Measurements from ENCODE around the gene ZNF219. TPM values are rescaled to one million over a fixed set of nuclear protein-coding genes. Genes with fewer than 3 reads are reported as not detected.

ZNF219 gene
- total and polyA plus RNA-seq, 2 of the 13 experiments (the other 11 are each of a cell fraction or from before 2014, with no cell fraction given): 34.5 to 36.6 TPM

- no peak; the same call in 1 of the 2 replicates for TF ChIP-seq HOXA3 (CRISPR knock-in tag; IDR thresholded peaks at IDR 0.05)
- TF ChIP-seq FOXP4 (CRISPR knock-in tag; IDR thresholded peaks at IDR 0.05): no peak
- TF ChIP-seq AGO1 (IDR thresholded peaks at IDR 0.05; ENCODE audit: low read depth, low read length, poor library complexity, severe bottlenecking): peak; percentile 62
- no peak for TF ChIP-seq ZNF468 (CRISPR knock-in tag; IDR thresholded peaks at IDR 0.05)
- TF ChIP-seq, protein P1, sequence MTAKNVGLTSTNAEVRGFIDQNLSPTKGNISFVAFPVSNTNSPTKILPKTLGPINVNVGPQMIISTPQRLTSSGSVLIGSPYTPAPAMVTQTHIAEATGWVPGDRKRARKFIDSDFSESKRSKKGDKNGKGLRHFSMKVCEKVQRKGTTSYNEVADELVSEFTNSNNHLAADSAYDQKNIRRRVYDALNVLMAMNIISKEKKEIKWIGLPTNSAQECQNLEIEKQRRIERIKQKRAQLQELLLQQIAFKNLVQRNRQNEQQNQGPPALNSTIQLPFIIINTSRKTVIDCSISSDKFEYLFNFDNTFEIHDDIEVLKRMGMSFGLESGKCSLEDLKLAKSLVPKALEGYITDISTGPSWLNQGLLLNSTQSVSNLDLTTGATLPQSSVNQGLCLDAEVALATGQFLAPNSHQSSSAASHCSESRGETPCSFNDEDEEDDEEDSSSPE (CRISPR knock-in tag; IDR thresholded peaks at IDR 0.05): no peak
- no peak for TF ChIP-seq HNRNPLL (IDR thresholded peaks at IDR 0.05; ENCODE audit: low read depth, low read length, poor library complexity, severe bottlenecking)
- TF ChIP-seq ZFP91 (CRISPR knock-in tag; IDR thresholded peaks at IDR 0.05; ENCODE audit: borderline replicate concordance): peak; percentile 19; the same call in 1 of the 2 replicates
- TF ChIP-seq CREM (IDR thresholded peaks at IDR 0.05): no peak
- TF ChIP-seq CREM (CRISPR knock-in tag; IDR thresholded peaks at IDR 0.05): no peak
- TF ChIP-seq NR1H2 (CRISPR knock-in tag; IDR thresholded peaks at IDR 0.05; ENCODE audit: borderline replicate concordance, low read depth): no peak
- TF ChIP-seq MXD4 (CRISPR knock-in tag; IDR thresholded peaks at IDR 0.05): no peak
- 0 out of 2 replicates have a peak, but pooled peaks have one; percentile 16 for TF ChIP-seq POLR2G (IDR thresholded peaks at IDR 0.05; ENCODE audit: low read depth, low read length)
- TF ChIP-seq TOPORS (CRISPR knock-in tag; IDR thresholded peaks at IDR 0.05): no peak
- no peak for TF ChIP-seq TRIM22 (IDR thresholded peaks at IDR 0.05)
- TF ChIP-seq ZNF577 (CRISPR knock-in tag; IDR thresholded peaks at IDR 0.05; ENCODE audit: borderline replicate concordance, low read depth): no peak
- no peak for TF ChIP-seq PTBP1 (IDR thresholded peaks at IDR 0.05; ENCODE audit: low read depth, low read length, poor library complexity, severe bottlenecking)
- no peak for TF ChIP-seq HBP1 (CRISPR knock-in tag; IDR thresholded peaks at IDR 0.05; ENCODE audit: low read depth)
- no peak for TF ChIP-seq NFE2 (CRISPR knock-in tag; IDR thresholded peaks at IDR 0.05)
- TF ChIP-seq, protein P2, sequence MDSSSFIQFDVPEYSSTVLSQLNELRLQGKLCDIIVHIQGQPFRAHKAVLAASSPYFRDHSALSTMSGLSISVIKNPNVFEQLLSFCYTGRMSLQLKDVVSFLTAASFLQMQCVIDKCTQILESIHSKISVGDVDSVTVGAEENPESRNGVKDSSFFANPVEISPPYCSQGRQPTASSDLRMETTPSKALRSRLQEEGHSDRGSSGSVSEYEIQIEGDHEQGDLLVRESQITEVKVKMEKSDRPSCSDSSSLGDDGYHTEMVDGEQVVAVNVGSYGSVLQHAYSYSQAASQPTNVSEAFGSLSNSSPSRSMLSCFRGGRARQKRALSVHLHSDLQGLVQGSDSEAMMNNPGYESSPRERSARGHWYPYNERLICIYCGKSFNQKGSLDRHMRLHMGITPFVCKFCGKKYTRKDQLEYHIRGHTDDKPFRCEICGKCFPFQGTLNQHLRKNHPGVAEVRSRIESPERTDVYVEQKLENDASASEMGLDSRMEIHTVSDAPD (CRISPR knock-in tag; IDR thresholded peaks at IDR 0.05): no peak
- TF ChIP-seq MYC (CRISPR knock-in tag; IDR thresholded peaks at IDR 0.05; ENCODE audit: borderline replicate concordance): no peak
Measured at GRCh38 chr14:21087294-21088091, 11.0 kb downstream of the ZNF219 start (continued).

Data from HepG2 (cell line).